OCI-LY7 (cell line): Measurements from ENCODE around the gene COG4. TPM values are rescaled to one million over a fixed set of nuclear protein-coding genes. Genes with fewer than 3 reads are reported as not detected.

Source experiments
- BruUV-seq: library from RNA; stranded (reverse); fragments of 400-500 nt; replicated peaks from 2 replicates; lab custom pipeline; 2021; lab: Mats Ljungman, UMichigan
- CTCF ChIA-PET: fragments of 300-600 bp; sonication (Branson Sonifier 250); formaldehyde crosslinking; loops from one replicate; lab custom pipeline; 2022; ENCODE audit warnings: antibody characterized with exemption; ENCODE audit not compliant: unreplicated experiment; lab: Charles Lee
- POLR2A ChIA-PET: fragments of 300-600 bp; sonication (Branson Sonifier 250); formaldehyde crosslinking; loops from one replicate; lab custom pipeline; 2022; ENCODE audit warnings: antibody characterized with exemption; lab: Charles Lee
- DNase-seq: peaks from one replicate; pipeline ENCODE4 v3.0.0-alpha.2; 2015; ENCODE audit warnings: low spot score
- H2AFZ ChIP-seq: fragments of 200-600 bp; sonication (generic), shearing (Covaris generic); 2 replicates; pipeline ENCODE4 v1.6.1; 2014; ENCODE audit warnings: mild to moderate bottlenecking, antibody characterized with exemption, low read length, moderate library complexity
- H3K27ac ChIP-seq: fragments of 200-600 bp; sonication (generic); 2 replicates; pipeline ENCODE4 v1.5.1; 2014; ENCODE audit warnings: mixed run types, low read depth, mild to moderate bottlenecking, moderate library complexity, low read length, inconsistent platforms; ENCODE audit not compliant: poor library complexity, severe bottlenecking
- H3K36me3 ChIP-seq: fragments of 200-600 bp; sonication (generic); 2 replicates; pipeline ENCODE4 v1.6.1; 2014; ENCODE audit warnings: mild to moderate bottlenecking, antibody characterized with exemption, low read length, moderate library complexity, mixed read lengths; ENCODE audit not compliant: insufficient read depth
- H3K4me1 ChIP-seq: fragments of 200-600 bp; sonication (generic); 2 replicates; pipeline ENCODE4 v1.5.1; 2014; ENCODE audit warnings: mild to moderate bottlenecking, low read length; ENCODE audit not compliant: insufficient read depth, poor library complexity, severe bottlenecking
- H3K4me2 ChIP-seq: fragments of 200-600 bp; sonication (generic); 2 replicates; pipeline ENCODE4 v1.6.1; 2014; ENCODE audit warnings: mild to moderate bottlenecking, low read length
- H3K4me3 ChIP-seq: fragments of 200-600 bp; sonication (generic); 2 replicates; pipeline ENCODE4 v1.5.1; 2014; ENCODE audit warnings: mild to moderate bottlenecking, low read depth, low read length; ENCODE audit not compliant: poor library complexity, severe bottlenecking
- H3K79me2 ChIP-seq: fragments of 200-600 bp; sonication (generic); 2 replicates; pipeline ENCODE4 v1.6.1; 2016; ENCODE audit warnings: low read depth, mild to moderate bottlenecking, low read length, moderate library complexity, mixed read lengths; ENCODE audit not compliant: insufficient read depth
- H3K9me2 ChIP-seq: fragments of 200-600 bp; sonication (generic); 2 replicates; pipeline ENCODE4 v1.6.1; 2016; ENCODE audit warnings: mild to moderate bottlenecking, low read length, mixed read lengths; ENCODE audit not compliant: insufficient read depth
- H3K9me3 ChIP-seq: fragments of 200-600 bp; sonication (generic); 2 replicates; pipeline ENCODE4 v1.6.1; 2014; ENCODE audit warnings: mild to moderate bottlenecking, mixed run types, low read length, mixed read lengths
- H4K20me1 ChIP-seq: fragments of 200-600 bp; sonication (generic); 2 replicates; pipeline ENCODE4 v1.6.1; 2014; ENCODE audit warnings: mild to moderate bottlenecking, antibody characterized with exemption, low read length, moderate library complexity, mixed read lengths; ENCODE audit not compliant: insufficient read depth
- EZH2phosphoT487 ChIP-seq: fragments of 200-600 bp; sonication (generic); IDR thresholded peaks from 2 replicates; pipeline ENCODE4 v1.6.1; 2018; ENCODE audit warnings: low read depth, borderline replicate concordance, mild to moderate bottlenecking, mixed run types, antibody characterized with exemption, low read length, moderate library complexity, mixed read lengths
- intact Hi-C: fragments of 100-400 bp; cut with micrococcal nuclease; formaldehyde crosslinking; loops from one replicate; pipeline ENCODE4 v1.10.0; 2022; ENCODE audit not compliant: unreplicated experiment
- total RNA-seq, 2 experiments: library from RNA; depleted of rRNA in 1 of 2; stranded (reverse); fragments of >200 nt in 1 of 2; shearing (Covaris generic) in 1 of 2; gene quantifications; 2 replicates each; pipeline ENCODE4 v1.2.3, GENCODE V29; 2014 to 2022
- TF ChIP-seq, protein P1 (sequence below): fragments of 200-600 bp; sonication (generic); conservative IDR thresholded peaks from 2 replicates; pipeline ENCODE4 v1.5.1; 2014; ENCODE audit warnings: mild to moderate bottlenecking, antibody characterized with exemption, low read length, moderate library complexity, mixed read lengths

Gene COG4
- total RNA-seq, 2 experiments from 2014 or later: 48.8 to 100 TPM

DNA sequence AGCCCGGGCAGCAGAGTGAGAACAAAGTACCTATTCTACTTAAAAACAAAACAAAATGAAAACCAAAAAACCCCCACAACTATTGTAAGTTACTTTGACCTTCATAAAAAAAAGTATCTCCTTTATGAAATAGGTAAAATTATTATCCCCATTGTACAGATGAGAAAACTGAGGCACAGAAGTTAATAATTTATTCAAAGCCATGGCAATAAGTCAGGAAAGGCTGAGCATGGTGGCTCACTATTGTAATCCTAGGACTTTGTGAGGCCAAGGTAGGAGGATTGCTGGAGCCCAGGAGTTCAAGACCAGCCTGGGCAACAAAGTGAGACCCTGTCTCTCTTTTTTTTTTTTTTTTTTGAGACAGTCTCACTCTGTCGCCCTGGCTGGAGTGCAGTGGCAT, 38.5 kb downstream of the COG4 start:
- Histone ChIP-seq H3K27ac (no peak overlapping the region), H3K9me2 (no peaks in the 10 kb centered on the region), H2AFZ (no peak overlapping the region), H4K20me1 (no peaks in the 10 kb centered on the region), H3K36me3 (peaks cover 58% of the 10 kb centered on the region), H3K9me3 (no peaks in the 10 kb centered on the region), H3K79me2 (no peaks in the 10 kb centered on the region), H3K4me1 (peaks cover 16% of the 10 kb centered on the region), H3K4me3 (no peak overlapping the region), H3K4me2 (no peak overlapping the region)
- ChIA-PET CTCF (no interaction called here), POLR2A (interaction anchor here (0.5 to 1.6 kb wide), 4 partner anchors 8 to 452 kb away, joined by 4 read pairs; partner anchors contain the start of gene DDX19A)
- BruUV-seq: no TSS peak
- TF ChIP-seq EZH2phosphoT487: no peak
- TF ChIP-seq, protein P1, sequence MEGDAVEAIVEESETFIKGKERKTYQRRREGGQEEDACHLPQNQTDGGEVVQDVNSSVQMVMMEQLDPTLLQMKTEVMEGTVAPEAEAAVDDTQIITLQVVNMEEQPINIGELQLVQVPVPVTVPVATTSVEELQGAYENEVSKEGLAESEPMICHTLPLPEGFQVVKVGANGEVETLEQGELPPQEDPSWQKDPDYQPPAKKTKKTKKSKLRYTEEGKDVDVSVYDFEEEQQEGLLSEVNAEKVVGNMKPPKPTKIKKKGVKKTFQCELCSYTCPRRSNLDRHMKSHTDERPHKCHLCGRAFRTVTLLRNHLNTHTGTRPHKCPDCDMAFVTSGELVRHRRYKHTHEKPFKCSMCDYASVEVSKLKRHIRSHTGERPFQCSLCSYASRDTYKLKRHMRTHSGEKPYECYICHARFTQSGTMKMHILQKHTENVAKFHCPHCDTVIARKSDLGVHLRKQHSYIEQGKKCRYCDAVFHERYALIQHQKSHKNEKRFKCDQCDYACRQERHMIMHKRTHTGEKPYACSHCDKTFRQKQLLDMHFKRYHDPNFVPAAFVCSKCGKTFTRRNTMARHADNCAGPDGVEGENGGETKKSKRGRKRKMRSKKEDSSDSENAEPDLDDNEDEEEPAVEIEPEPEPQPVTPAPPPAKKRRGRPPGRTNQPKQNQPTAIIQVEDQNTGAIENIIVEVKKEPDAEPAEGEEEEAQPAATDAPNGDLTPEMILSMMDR: no peak
- DNase-seq: no peak
- intact Hi-C loops: no loop called here

DNA sequence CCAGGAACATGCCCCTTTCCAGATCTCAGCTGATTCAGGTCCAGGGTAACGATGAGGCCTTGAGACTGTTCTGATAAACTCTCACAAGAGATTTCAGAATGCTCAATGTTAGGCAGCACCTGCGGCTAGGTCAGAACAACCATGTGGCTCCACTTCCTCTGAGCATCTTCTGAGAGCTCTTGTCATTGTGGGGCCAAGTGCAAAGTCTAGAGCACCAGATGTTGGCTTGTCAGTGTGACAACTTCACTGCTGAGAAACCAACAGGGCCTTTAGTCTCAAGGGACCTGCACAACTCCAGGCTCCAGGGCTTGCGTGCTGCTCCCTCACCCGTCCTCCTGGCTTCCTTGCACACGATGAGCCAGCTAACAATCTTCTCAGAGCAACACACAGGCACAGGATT, 39.9 kb downstream of the COG4 start:
- H2AFZ ChIP-seq: no peak overlapping the region
- DNase-seq: peak; percentile 88
- no peak for TF ChIP-seq EZH2phosphoT487
- TF ChIP-seq, protein P1: no peak
- ChIA-PET CTCF (interaction anchor here (1.2 kb wide), 1 partner anchor 103 kb away, joined by 4 read pairs; no protein-coding TSS in a partner anchor), POLR2A (interaction anchor here (0.6 to 1.6 kb wide), 4 partner anchors 20 to 137 kb away, joined by 3 to 4 read pairs (median 4); partner anchors contain the start of gene DDX19A)
- peaks cover 60% of the 10 kb centered on the region for H3K36me3 ChIP-seq
- peak overlapping the region; percentile 66 for H3K27ac ChIP-seq
- peak overlapping the region; percentile 27; the same call in 1 of the 2 replicates for H3K4me2 ChIP-seq
- intact Hi-C loops: no loop called here
- no peaks in the 10 kb centered on the region for H4K20me1 ChIP-seq
- no peak overlapping the region for H3K4me3 ChIP-seq
- no peaks in the 10 kb centered on the region for H3K9me3 ChIP-seq
- H3K79me2 ChIP-seq: no peaks in the 10 kb centered on the region
- H3K4me1 ChIP-seq: peaks cover 16% of the 10 kb centered on the region
- H3K9me2 ChIP-seq: no peaks in the 10 kb centered on the region
- BruUV-seq: no TSS peak

DNA sequence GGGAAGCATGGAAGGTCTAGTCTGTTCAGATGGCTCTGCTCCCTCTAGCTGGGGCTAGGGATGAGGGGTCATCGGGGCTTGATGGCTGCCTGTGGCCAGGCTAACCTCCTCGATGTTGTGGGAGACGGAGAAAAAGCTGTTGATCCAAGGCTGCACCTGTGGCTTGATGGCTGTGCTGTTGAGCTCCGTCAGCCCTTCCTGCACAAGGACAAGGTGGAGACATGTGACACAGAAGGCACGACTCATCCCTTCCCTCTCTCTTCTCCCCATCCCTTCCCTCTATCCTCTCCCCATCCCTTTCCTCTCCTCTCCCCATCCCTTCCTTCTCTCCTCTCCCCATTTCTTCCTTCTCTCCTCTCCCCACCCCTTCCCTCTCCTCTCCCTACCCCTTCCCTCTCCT, 40.7 kb downstream of the COG4 start:
- Histone ChIP-seq H4K20me1 (no peaks in the 10 kb centered on the region), H3K9me2 (no peaks in the 10 kb centered on the region), H3K27ac (peak overlapping the region; percentile 66), H3K79me2 (no peaks in the 10 kb centered on the region), H3K4me3 (no peak overlapping the region), H3K4me1 (peaks cover 16% of the 10 kb centered on the region), H2AFZ (no peak overlapping the region), H3K4me2 (no peak overlapping the region), H3K36me3 (peaks cover 62% of the 10 kb centered on the region), H3K9me3 (no peaks in the 10 kb centered on the region)
- POLR2A ChIA-PET: no interaction called here
- BruUV-seq: no TSS peak
- CTCF ChIA-PET: no interaction called here
- TF ChIP-seq, protein P1: no peak
- TF ChIP-seq EZH2phosphoT487: no peak
- no peak for DNase-seq
- intact Hi-C loops: no loop called here
